ENCODE results near the gene MYL3. TPM values are rescaled to one million over a fixed set of nuclear protein-coding genes. Genes with fewer than 3 reads are reported as not detected.

MYL3 gene
- total RNA-seq, 3 donors from 2014 or later (not counting 1 experiment from before 2014, with no cell fraction given) = not detected

GRCh38 chr3:46862369-46863025, 747 bp downstream of the MYL3 start:
- Histone ChIP-seq H3K27me3 (ENCODE audit: control insufficient read depth, insufficient read depth, low read length) (no peaks in the 10 kb centered on the region), H3K9me3 (ENCODE audit: control insufficient read depth, insufficient read depth, low read length) (no peaks in the 10 kb centered on the region), H3K36me3 (ENCODE audit: control insufficient read depth, insufficient read depth, low read length) (no peaks in the 10 kb centered on the region), H3K4me3 (ENCODE audit: low read length) (no peak overlapping the region), H3K27ac (ENCODE audit: low read length) (no peak overlapping the region), H3K4me1 (ENCODE audit: control insufficient read depth, insufficient read depth, low read length) (no peaks in the 10 kb centered on the region)
- H3K4me1 Mint-ChIP-seq = no peaks in the 10 kb centered on the region
- no peak for TF ChIP-seq CTCF (IDR thresholded peaks at IDR 0.05)
- no peaks in the 10 kb centered on the region for H3K36me3 Mint-ChIP-seq
- ATAC-seq (no peak), DNase-seq (no peak)
- no peak overlapping the region for H3K27ac Mint-ChIP-seq
- 93% methylated on average over 7 of the region's 7 CpGs for WGBS (ENCODE audit: insufficient coverage)
- H3K9me3 Mint-ChIP-seq = no peaks in the 10 kb centered on the region
- no peak overlapping the region for H3K4me3 Mint-ChIP-seq
- no peaks in the 10 kb centered on the region for H3K27me3 Mint-ChIP-seq (ENCODE audit: low read depth in 2 of 2)
- intact Hi-C loops (cut with micrococcal nuclease) = no loop called here

GRCh38 chr3:46861605-46862368, 1.5 kb downstream of the MYL3 start:
- Mint-ChIP-seq H3K36me3 (no peaks in the 10 kb centered on the region), H3K4me1 (no peaks in the 10 kb centered on the region), H3K27ac (no peak overlapping the region), H3K9me3 (no peaks in the 10 kb centered on the region), H3K27me3 (ENCODE audit: low read depth in 2 of 2) (no peaks in the 10 kb centered on the region), H3K4me3 (no peak overlapping the region)
- 93% methylated on average over 11 of the region's 12 CpGs for WGBS (ENCODE audit: insufficient coverage)
- H3K4me1 ChIP-seq (ENCODE audit: control insufficient read depth, insufficient read depth, low read length) = no peaks in the 10 kb centered on the region
- H3K27ac ChIP-seq (ENCODE audit: low read length) = no peak overlapping the region
- intact Hi-C loops (cut with micrococcal nuclease) = no loop called here
- no peaks in the 10 kb centered on the region for H3K36me3 ChIP-seq (ENCODE audit: control insufficient read depth, insufficient read depth, low read length)
- TF ChIP-seq CTCF (IDR thresholded peaks at IDR 0.05) = no peak
- no peak for ATAC-seq
- H3K4me3 ChIP-seq (ENCODE audit: low read length) = no peak overlapping the region
- no peaks in the 10 kb centered on the region for H3K27me3 ChIP-seq (ENCODE audit: control insufficient read depth, insufficient read depth, low read length)
- no peaks in the 10 kb centered on the region for H3K9me3 ChIP-seq (ENCODE audit: control insufficient read depth, insufficient read depth, low read length)
- DNase-seq = no peak

- no peak for TF ChIP-seq CTCF (IDR thresholded peaks at IDR 0.05)
- Histone ChIP-seq H3K27me3 (ENCODE audit: control insufficient read depth, insufficient read depth, low read length) (no peaks in the 10 kb centered on the region), H3K9me3 (ENCODE audit: control insufficient read depth, insufficient read depth, low read length) (no peaks in the 10 kb centered on the region), H3K27ac (ENCODE audit: low read length) (no peak overlapping the region), H3K4me1 (ENCODE audit: control insufficient read depth, insufficient read depth, low read length) (no peaks in the 10 kb centered on the region), H3K4me3 (ENCODE audit: low read length) (no peak overlapping the region), H3K36me3 (ENCODE audit: control insufficient read depth, insufficient read depth, low read length) (no peaks in the 10 kb centered on the region)
- H3K27me3 Mint-ChIP-seq (ENCODE audit: low read depth in 2 of 2) = peaks cover 0 to 5% of the 10 kb centered on the region in 2 donors
- DNase-seq (no peak), ATAC-seq (no peak)
- H3K36me3 Mint-ChIP-seq = no peaks in the 10 kb centered on the region
- no peaks in the 10 kb centered on the region for H3K4me1 Mint-ChIP-seq
- H3K27ac Mint-ChIP-seq = no peak overlapping the region
- H3K9me3 Mint-ChIP-seq = no peaks in the 10 kb centered on the region
- intact Hi-C loops (cut with micrococcal nuclease) = no loop called here
- no peak overlapping the region for H3K4me3 Mint-ChIP-seq
- WGBS (ENCODE audit: insufficient coverage) = 90% methylated on average over 9 of the region's 10 CpGs
Measured at GRCh38 chr3:46860810-46861604, 2.2 kb downstream of the MYL3 start.

All from natural killer cell (primary cell).